ENCODE results near the gene SPC24.

The SPC24 gene, protein sequence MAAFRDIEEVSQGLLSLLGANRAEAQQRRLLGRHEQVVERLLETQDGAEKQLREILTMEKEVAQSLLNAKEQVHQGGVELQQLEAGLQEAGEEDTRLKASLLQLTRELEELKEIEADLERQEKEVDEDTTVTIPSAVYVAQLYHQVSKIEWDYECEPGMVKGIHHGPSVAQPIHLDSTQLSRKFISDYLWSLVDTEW

DNA sequence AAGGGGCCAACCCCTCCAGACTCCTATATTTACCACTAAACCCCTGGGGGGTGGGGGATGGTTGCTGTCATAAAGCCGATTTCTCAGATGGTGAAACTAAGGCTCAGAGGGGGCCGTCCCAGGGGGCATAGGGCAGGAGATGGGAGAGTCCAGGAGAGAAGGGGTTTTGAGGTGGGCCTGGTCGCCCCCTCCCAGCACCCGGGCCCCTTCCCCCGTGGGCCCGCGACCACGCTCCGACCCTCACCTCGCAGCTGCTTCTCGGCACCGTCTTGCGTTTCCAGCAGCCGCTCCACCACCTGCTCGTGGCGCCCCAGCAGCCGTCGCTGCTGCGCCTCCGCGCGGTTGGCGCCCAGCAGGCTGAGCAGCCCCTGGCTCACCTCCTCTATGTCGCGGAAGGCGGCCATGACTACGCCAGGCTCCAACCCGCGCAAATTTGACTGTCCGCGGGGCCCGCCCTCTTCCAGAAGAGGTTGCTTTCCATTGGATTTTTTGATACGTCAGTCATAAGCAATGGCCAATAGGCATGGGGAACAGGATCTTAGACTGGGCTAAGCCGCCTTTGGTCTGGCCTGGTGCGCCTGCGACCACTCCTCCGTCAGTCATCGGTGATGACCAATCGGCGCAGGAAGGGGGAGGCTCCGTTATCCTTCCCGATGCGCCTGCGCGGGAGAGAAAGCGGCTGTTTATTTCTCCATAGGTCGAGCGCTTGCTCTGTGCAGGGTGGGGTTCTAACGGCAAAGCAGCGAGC, at the start of gene SPC24:
SPC24 (minus strand) TSS at position 410 of the 748 bp plus-strand sequence; CDS start at position 404, 6 bp downstream.
- DNase-seq (ENCODE audit: low read depth in 3 of 3, low spot score in 1 of 3): peak; percentile 71 to 76 (median 74)

DNA sequence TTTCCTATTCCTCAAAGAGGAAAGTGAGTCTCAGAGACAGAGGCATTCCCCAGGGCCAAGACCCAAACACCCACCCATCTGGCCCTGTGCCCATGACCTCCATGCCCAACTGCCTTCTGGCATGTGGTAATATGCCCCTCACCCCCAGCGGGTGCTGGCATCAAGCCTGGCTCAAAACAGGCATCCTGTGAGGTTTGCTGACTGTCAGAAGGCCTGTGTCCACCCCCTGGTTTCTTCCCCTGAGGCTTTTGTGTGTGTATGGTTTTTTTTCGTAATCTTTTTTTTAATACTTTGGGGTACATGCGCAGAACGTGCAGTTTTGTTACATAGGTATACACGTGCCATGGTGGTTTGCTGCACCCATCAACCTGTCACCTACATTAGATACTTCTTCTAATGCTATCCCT, 49.4 kb upstream of the SPC24 start:
- no peak for DNase-seq (ENCODE audit: low read depth in 3 of 3, low spot score in 1 of 3)

DNA sequence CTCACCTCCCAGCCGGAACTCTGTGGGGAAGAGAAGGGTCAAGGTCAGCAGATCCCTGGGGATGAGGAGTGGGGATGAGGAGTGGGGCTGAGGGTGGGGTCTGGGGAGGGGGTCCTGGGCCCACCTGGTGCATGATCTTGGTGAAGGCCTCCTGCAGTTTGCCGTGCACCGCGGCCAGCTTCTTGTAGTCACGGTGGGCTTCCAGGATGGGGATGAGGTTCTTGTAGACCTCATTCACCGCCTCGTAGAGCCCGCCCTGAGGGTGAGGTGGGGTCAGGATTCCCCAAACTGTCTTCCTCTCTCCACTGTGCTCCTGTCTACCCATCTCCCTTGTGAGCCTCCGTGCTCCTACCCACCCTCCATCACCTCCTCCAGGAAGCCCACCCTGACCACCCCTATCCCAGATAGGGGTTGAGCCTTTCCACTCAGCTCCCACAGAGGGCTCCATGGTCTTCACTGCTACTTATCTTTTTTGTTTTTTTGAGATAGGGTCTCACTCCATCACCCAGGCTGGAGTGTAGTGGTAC, 48.6 kb upstream of the SPC24 start:
- DNase-seq (ENCODE audit: low read depth in 3 of 3, low spot score in 1 of 3): no peak

DNA sequence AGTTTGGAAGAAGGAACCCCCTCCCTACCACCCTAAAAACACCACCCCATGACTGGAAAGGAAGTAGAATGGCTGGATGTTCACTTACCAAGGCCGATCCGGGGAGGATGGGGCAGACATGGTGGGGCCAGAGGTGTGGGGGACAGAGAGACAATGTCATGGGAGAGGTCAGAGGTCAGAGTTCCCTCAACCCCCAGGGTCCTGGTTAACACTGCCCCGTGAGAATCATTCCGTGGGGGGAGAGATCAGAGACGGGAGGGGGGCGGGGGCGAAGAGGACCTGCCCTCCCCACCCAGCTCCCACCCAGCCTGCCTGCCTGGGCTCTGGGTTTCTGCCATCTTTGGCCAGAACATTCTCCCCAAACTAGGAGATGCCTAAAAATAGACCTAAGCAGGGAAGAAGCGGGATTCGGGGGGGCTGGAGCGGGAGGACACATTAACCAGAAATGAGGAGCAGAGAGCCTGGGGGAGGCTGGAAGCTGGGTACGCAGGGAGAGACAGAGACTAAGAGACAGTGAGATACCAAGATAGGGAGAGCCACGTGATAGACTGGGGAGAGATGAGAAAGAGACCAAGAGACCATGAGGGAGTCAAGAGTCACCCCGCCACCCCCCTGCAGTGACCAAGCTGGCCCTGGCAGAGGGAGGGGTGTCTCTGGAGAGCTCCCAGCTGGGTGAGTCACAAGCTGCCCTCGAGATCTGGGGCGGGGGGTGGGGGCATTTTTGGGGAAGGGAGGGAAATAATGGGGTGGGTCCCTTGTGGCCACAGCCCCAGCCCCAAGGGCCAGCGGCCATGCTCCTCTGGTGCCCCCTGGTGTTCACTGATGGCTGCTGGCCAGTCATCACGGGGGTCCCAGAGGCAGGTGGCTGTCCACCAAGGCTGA, 47.9 kb upstream of the SPC24 start:
- DNase-seq (ENCODE audit: low read depth in 3 of 3, low spot score in 1 of 3): peak in 1 of 3 donors; percentile 14

DNA sequence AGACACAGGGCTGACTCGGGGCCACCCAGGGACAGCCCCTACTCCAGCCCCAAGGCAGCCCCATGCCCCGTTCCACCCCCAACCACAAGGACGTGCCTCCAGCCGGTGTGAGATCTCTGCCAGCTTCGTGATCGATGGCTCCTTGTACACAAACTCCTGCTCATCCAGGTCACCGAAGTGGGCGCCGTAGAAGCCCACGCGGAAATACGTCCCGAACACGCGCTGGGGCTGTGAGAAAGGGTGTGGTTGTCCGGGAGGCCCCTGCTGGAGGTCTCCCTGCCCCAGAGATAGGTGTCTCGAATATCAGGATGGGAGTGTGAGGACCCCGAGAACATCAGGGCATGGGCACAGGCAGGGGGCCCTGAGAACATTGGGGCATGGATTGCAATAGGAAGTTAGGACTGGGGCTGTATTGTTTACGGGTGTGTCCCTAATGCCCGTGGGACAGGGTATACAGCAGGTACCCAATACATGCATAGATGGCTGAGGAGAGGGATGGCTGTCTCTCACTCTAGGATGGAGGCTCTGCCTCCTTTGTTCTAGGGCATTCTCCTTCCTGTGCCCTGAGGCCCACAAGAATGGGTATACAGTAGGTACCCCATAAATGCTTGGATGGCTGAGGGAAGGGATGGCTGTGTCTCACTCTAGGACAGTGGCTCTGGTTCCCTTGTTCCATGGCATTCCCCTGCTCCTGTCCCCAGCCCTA, 47.1 kb upstream of the SPC24 start:
- no peak for DNase-seq (ENCODE audit: low read depth in 3 of 3, low spot score in 1 of 3)

DNA sequence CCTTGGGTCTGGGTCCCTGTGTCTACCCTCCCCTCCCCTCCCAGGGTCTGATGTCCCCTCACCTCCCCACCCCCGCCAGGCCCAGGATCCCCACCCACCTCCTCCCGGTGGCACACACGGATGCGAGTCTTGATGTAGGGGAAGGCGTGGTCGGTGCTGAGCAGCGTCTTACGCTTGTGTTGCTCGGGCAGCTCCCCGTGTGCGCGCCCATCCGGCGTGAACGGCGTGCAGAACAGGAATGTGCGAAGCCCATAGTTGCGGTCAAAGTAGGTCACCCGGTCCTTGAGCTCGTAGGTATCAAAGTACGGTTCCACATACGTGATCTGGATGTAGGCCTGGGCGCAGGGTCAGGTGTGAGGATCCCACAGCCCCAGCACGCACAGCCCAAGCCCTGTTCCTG, 46.2 kb upstream of the SPC24 start:
- no peak for DNase-seq (ENCODE audit: low read depth in 3 of 3, low spot score in 1 of 3)

DNA sequence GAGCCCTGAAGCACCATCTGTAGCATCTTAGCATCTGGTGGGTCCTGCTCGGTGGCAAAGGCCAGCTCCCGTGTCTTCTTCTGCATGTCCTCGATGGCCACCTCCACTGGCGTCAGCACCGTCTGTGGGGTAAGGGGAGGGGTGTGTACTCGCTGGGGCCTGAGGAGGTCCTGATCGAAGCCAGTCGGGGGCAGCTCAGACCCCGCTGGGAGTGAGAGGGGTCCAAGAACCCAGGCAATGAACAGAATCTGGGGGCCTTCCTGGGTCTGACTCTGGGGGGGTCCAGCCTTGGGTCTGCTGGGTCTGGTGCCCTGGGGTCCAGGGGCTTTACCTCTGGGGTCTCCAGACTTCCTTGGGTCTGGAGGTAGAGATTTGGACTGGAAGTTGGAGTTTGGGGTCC, 45.3 kb upstream of the SPC24 start:
- no peak for DNase-seq (ENCODE audit: low read depth in 3 of 3, low spot score in 1 of 3)

DNA sequence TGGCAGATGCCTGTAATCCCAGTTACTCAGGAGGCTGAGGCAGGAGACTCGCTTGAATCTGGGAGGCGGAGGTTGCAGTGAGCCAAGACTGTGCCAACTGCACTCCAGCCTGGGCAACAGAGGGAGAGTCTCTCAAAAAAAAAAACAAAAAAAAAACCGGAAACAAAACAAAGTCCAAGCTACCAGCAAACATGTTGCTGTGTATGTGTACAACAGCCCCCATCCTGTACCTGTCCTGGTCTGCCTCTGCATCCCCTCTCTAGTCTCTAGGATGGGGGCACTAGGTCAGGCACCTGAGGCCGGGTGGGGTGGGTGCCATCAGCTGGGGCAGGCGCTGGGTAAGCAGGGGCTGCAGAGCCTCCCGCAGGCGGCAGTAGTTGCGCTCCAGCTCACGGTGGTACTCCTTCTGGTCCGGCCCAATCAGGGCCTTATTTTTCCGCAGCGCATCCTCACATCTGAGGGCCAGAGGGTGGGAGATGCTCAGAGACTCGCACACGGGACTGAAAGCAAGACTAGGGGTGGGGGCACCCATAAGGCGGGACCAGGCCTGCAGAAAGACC, 44.5 kb upstream of the SPC24 start:
- no peak for DNase-seq (ENCODE audit: low read depth in 3 of 3, low spot score in 1 of 3)

DNA sequence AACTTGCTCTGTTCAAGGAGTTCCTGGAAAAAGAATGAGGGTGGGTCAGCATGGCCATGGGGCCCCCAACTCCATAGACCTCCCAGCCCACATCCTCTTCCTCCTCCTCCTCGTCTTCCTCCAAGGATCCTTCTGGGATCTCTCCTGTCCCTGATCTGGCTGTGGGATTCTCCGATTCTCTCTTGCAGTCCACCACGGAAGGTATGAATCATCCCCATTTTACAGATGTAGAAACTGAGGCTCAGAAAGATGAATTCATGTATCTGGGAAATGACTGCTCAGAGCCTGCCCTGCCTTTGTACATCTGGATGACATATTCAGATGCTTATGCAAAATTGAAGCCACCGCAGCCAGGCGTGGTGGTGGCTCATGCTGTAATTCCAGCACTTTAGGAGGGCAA, 43.9 kb upstream of the SPC24 start:
- no peak for DNase-seq (ENCODE audit: low read depth in 3 of 3, low spot score in 1 of 3)

DNA sequence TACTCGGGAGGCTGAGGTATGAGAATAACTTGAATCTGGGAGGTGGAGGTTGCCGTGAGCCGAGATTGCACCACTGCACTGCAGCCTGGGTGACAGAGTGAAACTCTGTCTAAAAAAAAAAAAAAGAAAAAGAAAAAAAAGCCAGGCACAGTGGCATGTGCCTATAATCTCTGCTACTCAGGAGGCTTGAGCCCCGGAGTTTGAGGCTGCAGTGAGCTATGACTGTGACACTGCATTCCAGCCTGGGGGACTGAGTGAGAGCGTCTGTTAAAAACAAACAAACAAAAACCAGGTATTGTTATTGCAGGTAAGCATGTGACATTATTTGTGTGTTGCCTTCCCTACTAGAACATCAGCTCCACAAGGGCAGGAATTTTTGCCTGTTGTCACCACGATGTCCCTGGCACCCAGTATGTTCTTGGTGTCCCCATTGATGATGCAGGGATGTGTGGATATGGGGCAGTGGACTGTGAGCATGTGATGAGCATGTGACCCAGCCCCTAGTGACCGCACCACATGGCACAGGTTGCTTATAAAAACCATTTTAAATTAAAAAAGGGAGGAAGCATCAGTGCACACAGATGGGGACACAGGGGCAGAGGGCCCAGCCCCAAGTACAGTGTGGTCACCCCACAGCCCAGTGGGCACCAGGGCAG, 43.3 kb upstream of the SPC24 start:
- no peak for DNase-seq (ENCODE audit: low read depth in 3 of 3, low spot score in 1 of 3)

DNA sequence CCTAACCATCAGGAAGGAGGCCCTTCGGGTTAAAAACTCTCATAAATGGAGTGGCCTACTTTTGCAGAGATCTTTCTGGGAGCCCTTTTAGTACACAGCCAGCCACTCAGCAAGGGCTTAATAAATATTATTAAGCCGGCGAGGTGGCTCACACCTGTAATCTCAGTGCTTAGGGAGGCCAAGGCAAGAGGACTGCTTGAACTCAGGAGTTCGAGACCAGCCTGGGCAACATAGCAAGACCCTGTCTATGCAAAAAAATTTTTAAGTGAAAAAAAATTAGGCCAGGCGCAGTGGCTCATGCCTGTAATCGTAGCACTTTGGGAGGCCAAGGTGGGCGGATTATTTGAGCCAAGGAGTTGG, 42.6 kb upstream of the SPC24 start:
- DNase-seq (ENCODE audit: low read depth in 3 of 3, low spot score in 1 of 3): no peak

DNA sequence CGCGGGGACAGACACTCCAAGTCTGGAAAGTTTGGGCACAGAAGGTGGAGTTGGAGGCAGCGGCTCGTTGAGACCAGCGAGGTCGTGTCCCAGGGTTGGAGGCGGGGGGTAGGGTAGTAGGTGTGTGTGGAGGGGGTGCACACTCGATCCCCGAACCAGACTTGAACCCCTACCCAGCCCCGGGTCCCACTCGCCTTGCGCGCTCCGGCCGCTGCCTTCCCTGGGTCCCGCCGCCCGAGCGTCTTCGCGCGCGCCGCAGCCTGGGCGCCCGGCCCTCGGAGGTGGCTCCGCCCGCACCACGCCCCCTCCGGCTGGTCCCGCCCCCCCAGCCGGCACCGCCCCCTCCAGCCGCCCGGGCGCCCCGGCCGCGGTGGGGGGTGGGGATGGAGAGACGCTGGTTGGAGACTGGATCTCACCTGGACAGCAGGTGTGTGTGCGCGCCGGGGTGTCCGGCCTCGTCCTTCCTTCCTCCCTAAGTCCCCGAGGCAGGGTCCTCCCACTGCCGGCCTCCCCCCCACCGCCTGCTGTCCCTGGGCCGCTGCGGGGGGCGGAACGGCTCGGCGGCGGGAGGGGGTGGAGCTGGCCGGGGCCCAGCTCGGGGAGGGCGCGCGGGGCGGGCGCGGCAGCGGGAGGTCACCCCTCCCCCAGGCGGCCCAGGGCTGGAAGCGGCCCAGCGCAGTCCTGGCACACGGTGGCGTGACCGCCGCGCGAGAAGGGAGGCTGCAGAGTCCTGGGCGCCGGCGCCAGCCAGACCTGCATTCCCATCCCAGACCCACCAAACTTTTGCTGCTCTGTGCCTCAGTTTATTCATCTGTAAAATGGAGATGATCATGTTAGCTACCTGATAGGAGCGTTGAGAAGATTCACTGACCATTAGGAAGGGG, 42.0 kb upstream of the SPC24 start, which contains the start of gene KANK2:
KANK2 (minus strand) TSS at position 255 of the 884 bp plus-strand sequence. CDS start 3,034 bp downstream, outside the sequence.
- peak; percentile 32 to 72 (median 46) for DNase-seq (ENCODE audit: low read depth in 3 of 3, low spot score in 1 of 3)

DNA sequence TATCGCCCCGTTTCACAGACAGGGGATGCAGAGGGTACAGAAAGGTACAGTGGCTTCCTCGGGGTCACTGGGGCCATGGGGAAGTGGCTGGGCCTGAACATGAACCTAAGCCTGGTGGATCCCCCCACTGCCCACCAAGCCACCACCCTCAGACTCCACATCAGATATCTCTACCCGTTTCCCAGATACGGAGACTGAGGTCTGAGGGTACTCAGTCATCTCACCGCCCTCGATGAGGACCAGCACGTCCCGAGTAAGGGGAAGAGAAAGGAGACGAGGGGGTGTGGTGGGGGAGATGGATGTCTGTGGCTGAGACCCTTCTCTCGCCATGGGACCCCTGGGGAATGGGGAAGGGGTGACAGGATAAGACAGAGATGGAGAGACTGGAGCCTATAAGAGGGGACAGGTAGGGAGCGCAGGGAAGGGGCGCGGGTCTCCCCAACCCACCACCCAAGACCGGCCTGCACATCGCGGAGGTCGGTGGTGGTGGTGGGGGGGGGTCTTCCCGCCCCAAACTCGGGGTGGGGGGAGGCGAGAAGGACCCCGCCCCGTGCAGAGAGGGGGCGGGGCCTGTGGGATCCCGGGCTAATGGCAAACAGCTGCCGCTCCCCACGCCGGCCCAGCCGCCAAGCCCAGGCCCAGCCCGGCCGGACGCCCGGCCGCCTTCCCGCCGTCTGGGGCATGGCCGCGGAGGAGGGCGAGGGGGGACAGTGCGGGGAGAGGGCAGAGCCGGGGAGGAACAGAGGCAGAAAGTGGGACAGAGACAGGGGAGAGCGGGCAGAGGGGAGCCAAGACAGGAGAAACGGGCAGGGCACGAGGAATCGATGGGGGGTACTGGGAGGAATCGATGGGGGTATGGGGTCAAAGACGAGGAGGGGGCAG, 41.1 kb upstream of the SPC24 start:
- no peak for DNase-seq (ENCODE audit: low read depth in 3 of 3, low spot score in 1 of 3)

DNA sequence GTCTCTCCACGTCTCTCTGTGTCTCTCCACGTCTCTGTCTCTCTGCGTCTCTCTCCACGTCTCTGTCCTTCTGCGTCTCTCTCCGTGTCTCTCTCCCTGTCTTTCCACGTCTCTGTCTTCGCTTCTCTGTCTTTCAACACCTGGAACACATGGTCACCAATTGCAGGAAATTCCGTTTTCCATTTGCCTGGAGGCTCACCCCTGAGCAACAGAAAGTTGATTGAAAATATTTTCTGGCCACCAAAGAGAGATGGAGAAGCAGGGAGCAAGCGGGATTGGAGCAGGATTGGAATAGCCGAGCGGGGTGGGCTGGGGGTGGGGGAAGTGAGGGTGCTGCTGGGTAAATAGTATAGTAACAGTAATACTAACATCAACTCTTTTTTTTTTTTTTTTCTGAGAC, 40.1 kb upstream of the SPC24 start:
- DNase-seq (ENCODE audit: low read depth in 3 of 3, low spot score in 1 of 3): no peak

DNA sequence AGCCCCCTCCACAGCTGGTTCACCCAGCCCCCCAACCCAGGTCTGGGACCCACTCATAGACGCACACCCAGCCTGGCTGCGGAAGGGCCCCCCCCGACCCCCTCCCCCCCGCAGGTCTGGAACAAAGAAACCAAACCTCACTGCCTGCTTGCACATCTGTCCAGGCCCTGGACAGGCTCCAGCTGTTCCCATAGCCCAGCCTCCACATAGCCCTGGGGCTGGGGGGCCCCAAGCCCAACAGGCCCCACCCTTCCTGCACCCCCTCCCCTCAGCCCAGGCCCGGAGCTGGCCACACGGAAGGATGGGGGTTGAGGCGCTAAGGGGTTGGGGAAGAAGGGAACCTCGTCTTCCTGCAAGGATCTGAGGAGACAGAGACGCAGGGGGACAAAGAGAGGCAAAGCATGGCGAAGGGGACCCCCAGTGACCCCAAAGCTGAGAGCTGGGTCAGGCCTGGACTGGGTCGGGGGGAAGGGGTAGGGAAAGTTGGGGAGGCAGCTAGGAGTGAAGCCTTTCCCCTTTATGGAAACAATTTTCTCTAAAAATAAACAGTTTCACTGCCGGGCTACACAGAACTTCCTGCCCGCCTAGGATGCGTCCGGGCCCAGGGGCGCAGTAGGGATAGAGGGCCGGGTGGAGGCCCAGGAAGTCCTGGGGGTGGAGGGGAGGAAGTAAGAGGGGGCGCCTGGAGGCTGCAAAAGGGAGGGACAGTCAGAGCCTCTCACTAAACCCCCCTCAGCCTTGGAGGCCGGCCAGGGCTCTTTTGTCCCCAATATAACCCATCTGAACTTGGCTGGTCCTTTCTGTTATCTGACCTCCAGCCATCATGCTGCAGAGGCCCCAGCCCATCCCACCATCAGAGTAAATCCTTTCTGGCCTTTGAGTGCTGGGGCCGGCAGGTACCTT, 39.3 kb upstream of the SPC24 start:
- no peak for DNase-seq (ENCODE audit: low read depth in 3 of 3, low spot score in 1 of 3)

DNA sequence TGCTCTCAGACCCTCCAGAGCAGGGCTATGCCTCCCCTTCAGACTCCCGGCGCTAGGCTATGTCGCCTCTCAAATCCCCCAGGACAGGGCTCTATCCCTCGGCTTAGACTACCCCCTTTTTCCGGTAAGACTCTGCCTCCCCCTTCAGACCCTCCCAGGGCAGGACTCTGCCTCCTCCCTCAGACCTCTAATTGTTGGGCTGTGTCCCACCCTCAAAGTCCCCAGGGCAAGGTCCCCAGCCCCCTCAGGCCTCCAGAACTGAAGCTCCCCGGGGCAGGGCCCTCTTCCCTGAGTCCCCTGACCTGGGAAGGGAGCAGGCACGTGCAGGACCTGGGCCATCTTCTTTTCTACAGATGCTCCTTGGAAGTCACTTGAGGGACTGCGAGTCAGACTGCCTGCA, 38.6 kb upstream of the SPC24 start:
- DNase-seq (ENCODE audit: low read depth in 3 of 3, low spot score in 1 of 3): no peak

Data from stimulated activated CD4-positive, alpha-beta T cell treated with anti-CD3 and anti-CD28 coated beads, TNF-alpha, amount 100 ng/mL, for 1 hour (primary cell).